ENCODE measurements around the gene ZNF804B.

The ZNF804B gene

GRCh38 chr7:88866265-88866863 lies 106.9 kb downstream of the ZNF804B start:
- ATAC-seq = no peak
- TF ChIP-seq OSR1 (CRISPR knock-in tag; IDR thresholded peaks at IDR 0.05) (no peak), ZNF8 (CRISPR knock-in tag; IDR thresholded peaks at IDR 0.05) (no peak), ZFP30 (CRISPR knock-in tag; IDR thresholded peaks at IDR 0.05) (no peak), TCF4 (CRISPR knock-in tag; IDR thresholded peaks at IDR 0.05; ENCODE audit: borderline replicate concordance) (no peak)

- ATAC-seq = no peak
- TF ChIP-seq BACH2 (CRISPR knock-in tag; IDR thresholded peaks at IDR 0.05; ENCODE audit: borderline replicate concordance) = no peak
- TF ChIP-seq CSDC2 (CRISPR knock-in tag; IDR thresholded peaks at IDR 0.05) = no peak
- no peak for TF ChIP-seq POU6F1 (CRISPR knock-in tag; IDR thresholded peaks at IDR 0.05; ENCODE audit: borderline replicate concordance, low read depth)
- TF ChIP-seq ZNF565 (CRISPR knock-in tag; conservative IDR thresholded peaks at IDR 0.05; ENCODE audit: low read depth) = no peak
These were observed 107.7 kb downstream of the ZNF804B start for GRCh38 chr7:88867158-88867557.

- no peak for TF ChIP-seq ZNF70 (CRISPR knock-in tag; IDR thresholded peaks at IDR 0.05)
- no peak for TF ChIP-seq OSR1 (CRISPR knock-in tag; IDR thresholded peaks at IDR 0.05)
- TF ChIP-seq ZNF565 (CRISPR knock-in tag; conservative IDR thresholded peaks at IDR 0.05; ENCODE audit: low read depth) = no peak
- TF ChIP-seq ZFP3 (CRISPR knock-in tag; IDR thresholded peaks at IDR 0.05) = no peak
- no peak for TF ChIP-seq TOX (CRISPR knock-in tag; IDR thresholded peaks at IDR 0.05; ENCODE audit: borderline replicate concordance)
- TF ChIP-seq PPARA (CRISPR knock-in tag; IDR thresholded peaks at IDR 0.05; ENCODE audit: borderline replicate concordance) = no peak
- no peak for TF ChIP-seq ARNTL (CRISPR knock-in tag; IDR thresholded peaks at IDR 0.05; ENCODE audit: borderline replicate concordance, low read depth)
- no peak for TF ChIP-seq CREB5 (CRISPR knock-in tag; IDR thresholded peaks at IDR 0.05; ENCODE audit: low read depth)
- no peak for TF ChIP-seq RARB (CRISPR knock-in tag; IDR thresholded peaks at IDR 0.05)
- TF ChIP-seq CSDC2 (CRISPR knock-in tag; IDR thresholded peaks at IDR 0.05) = no peak
- no peak for TF ChIP-seq CSRNP3 (CRISPR knock-in tag; IDR thresholded peaks at IDR 0.05)
- TF ChIP-seq TCF4 (CRISPR knock-in tag; IDR thresholded peaks at IDR 0.05; ENCODE audit: borderline replicate concordance) = no peak
- no peak for TF ChIP-seq POU6F1 (CRISPR knock-in tag; IDR thresholded peaks at IDR 0.05; ENCODE audit: borderline replicate concordance, low read depth)
- no peak for TF ChIP-seq ZFP30 (CRISPR knock-in tag; IDR thresholded peaks at IDR 0.05)
- ATAC-seq = no peak
These were observed 109.0 kb downstream of the ZNF804B start for GRCh38 chr7:88868456-88868855.

GRCh38 chr7:88881136-88881535 lies 121.6 kb downstream of the ZNF804B start:
- no peak for ATAC-seq
- TF ChIP-seq TOX (CRISPR knock-in tag; IDR thresholded peaks at IDR 0.05; ENCODE audit: borderline replicate concordance) (no peak), PATZ1 (CRISPR knock-in tag; IDR thresholded peaks at IDR 0.05; ENCODE audit: borderline replicate concordance) (no peak), ARNTL (CRISPR knock-in tag; IDR thresholded peaks at IDR 0.05; ENCODE audit: borderline replicate concordance, low read depth) (no peak), ZFP30 (CRISPR knock-in tag; IDR thresholded peaks at IDR 0.05) (no peak), GLIS3 (CRISPR knock-in tag; IDR thresholded peaks at IDR 0.05) (no peak), OSR1 (CRISPR knock-in tag; IDR thresholded peaks at IDR 0.05) (no peak), CSRNP3 (CRISPR knock-in tag; IDR thresholded peaks at IDR 0.05) (no peak), RARB (CRISPR knock-in tag; IDR thresholded peaks at IDR 0.05) (no peak), PPARA (CRISPR knock-in tag; IDR thresholded peaks at IDR 0.05; ENCODE audit: borderline replicate concordance) (no peak), ZNF70 (CRISPR knock-in tag; IDR thresholded peaks at IDR 0.05) (no peak)

Measured in SK-N-SH treated with all-trans-retinoic acid at 6 μM for 48 hours (cell line).